WTC11 (cell line): ENCODE data around the gene NLGN1.

Experiments used
- ATF2 ChIP-seq: sonication (generic); formaldehyde crosslinking; IDR thresholded peaks from 2 replicates; pipeline ENCODE4 v1.8.1; 2022; ENCODE audit warnings: low read depth, missing genetic modification reagents, borderline replicate concordance
- ETV6 ChIP-seq: sonication (generic); formaldehyde crosslinking; IDR thresholded peaks from 2 replicates; pipeline ENCODE4 v1.8.1; 2022; ENCODE audit warnings: mild to moderate bottlenecking, missing genetic modification reagents
- FOXP1 ChIP-seq: sonication (generic); formaldehyde crosslinking; IDR thresholded peaks from 2 replicates; pipeline ENCODE4 v1.8.0; 2022; ENCODE audit warnings: missing genetic modification reagents, mild to moderate bottlenecking, moderate library complexity, borderline replicate concordance
- NR3C1 ChIP-seq: sonication (generic); formaldehyde crosslinking; conservative IDR thresholded peaks from 2 replicates; pipeline ENCODE4 v1.8.1; 2023; ENCODE audit warnings: low read depth, mild to moderate bottlenecking, missing genetic modification reagents
- RORB ChIP-seq: fragments of 250-450 bp; sonication (Bioruptor Pico); IDR thresholded peaks from 2 replicates; pipeline ENCODE4 v1.9.0; 2021; ENCODE audit warnings: mild to moderate bottlenecking
- ZBTB43 ChIP-seq: sonication (generic); formaldehyde crosslinking; IDR thresholded peaks from 2 replicates; pipeline ENCODE4 v1.8.1; 2023; ENCODE audit warnings: mild to moderate bottlenecking, missing genetic modification reagents
- ZNF423 ChIP-seq: fragments of 250-450 bp; sonication (Bioruptor Pico); IDR thresholded peaks from 2 replicates; pipeline ENCODE4 v2.1.2; 2022; ENCODE audit warnings: mild to moderate bottlenecking, moderate library complexity
- TF ChIP-seq, protein P1 (sequence below): fragments of 200-600 bp; IDR thresholded peaks from 2 replicates; pipeline ENCODE4 v1.8.0; 2022; ENCODE audit warnings: antibody characterized with exemption
- TF ChIP-seq, protein P2 (sequence below): sonication (generic); formaldehyde crosslinking; IDR thresholded peaks from 2 replicates; pipeline ENCODE4 v1.8.0; 2023; ENCODE audit warnings: missing genetic modification reagents
- TF ChIP-seq, protein P3 (sequence below): sonication (generic); formaldehyde crosslinking; IDR thresholded peaks from 2 replicates; pipeline ENCODE4 v1.8.0; 2022; ENCODE audit warnings: mild to moderate bottlenecking, missing genetic modification reagents

- no peak for TF ChIP-seq ETV6 (CRISPR knock-in tag)
- TF ChIP-seq, protein P1, sequence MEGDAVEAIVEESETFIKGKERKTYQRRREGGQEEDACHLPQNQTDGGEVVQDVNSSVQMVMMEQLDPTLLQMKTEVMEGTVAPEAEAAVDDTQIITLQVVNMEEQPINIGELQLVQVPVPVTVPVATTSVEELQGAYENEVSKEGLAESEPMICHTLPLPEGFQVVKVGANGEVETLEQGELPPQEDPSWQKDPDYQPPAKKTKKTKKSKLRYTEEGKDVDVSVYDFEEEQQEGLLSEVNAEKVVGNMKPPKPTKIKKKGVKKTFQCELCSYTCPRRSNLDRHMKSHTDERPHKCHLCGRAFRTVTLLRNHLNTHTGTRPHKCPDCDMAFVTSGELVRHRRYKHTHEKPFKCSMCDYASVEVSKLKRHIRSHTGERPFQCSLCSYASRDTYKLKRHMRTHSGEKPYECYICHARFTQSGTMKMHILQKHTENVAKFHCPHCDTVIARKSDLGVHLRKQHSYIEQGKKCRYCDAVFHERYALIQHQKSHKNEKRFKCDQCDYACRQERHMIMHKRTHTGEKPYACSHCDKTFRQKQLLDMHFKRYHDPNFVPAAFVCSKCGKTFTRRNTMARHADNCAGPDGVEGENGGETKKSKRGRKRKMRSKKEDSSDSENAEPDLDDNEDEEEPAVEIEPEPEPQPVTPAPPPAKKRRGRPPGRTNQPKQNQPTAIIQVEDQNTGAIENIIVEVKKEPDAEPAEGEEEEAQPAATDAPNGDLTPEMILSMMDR = no peak
- TF ChIP-seq FOXP1 (CRISPR knock-in tag) = no peak
- no peak for TF ChIP-seq ZNF423 (CRISPR knock-in tag)
- TF ChIP-seq, protein P2, sequence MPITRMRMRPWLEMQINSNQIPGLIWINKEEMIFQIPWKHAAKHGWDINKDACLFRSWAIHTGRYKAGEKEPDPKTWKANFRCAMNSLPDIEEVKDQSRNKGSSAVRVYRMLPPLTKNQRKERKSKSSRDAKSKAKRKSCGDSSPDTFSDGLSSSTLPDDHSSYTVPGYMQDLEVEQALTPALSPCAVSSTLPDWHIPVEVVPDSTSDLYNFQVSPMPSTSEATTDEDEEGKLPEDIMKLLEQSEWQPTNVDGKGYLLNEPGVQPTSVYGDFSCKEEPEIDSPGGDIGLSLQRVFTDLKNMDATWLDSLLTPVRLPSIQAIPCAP (CRISPR knock-in tag) = no peak
- TF ChIP-seq, protein P3, sequence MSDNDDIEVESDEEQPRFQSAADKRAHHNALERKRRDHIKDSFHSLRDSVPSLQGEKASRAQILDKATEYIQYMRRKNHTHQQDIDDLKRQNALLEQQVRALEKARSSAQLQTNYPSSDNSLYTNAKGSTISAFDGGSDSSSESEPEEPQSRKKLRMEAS (CRISPR knock-in tag) = no peak
- TF ChIP-seq ATF2 = no peak
- TF ChIP-seq RORB (CRISPR knock-in tag) = no peak
- TF ChIP-seq NR3C1 (CRISPR knock-in tag) = no peak
- no peak for TF ChIP-seq ZBTB43
These were observed 224.6 kb downstream of the NLGN1 start for GRCh38 chr3:173622166-173622565.
